GM18502 (cell line): ENCODE data around the gene NOP53.
"Not testable (repeated sequence)": the region's sequence is repeated elsewhere in the genome, so short reads cannot be mapped to it uniquely, and the experiment has no call there.

Experiments
- ATAC-seq: cut with Tn5 transposase; IDR thresholded peaks from one replicate; pipeline ENCODE4 v1.9.1; 2021; ENCODE audit warnings: mild to moderate bottlenecking; ENCODE audit not compliant: unreplicated experiment, poor library complexity

Gene NOP53

DNA sequence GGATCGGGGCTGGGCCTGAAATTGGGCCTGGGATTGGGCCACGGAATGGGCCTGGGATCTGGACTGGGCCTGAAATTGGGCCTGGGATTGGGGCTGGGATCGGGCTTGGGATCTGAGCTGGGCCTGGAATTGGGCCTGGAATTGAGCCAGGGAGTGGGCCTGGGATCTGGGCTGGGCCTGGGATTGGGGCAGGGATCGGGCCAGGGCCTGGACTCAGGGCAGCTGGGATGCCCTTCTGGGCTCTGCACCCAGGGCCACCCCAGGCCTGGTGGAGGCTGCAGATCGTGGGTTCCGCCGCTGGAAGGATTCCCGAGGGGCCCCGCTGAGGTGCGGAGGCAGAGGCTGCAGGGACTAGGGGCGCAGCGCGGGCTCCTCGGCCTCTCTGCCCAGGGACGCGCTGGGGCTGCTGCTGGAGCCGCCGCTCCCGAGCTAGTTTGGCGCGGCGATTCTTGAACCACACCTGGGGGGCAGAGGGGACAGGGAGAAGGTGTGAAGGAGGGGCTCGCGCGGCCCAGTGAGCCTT lies 57.2 kb downstream of the NOP53 start:
- no peak for ATAC-seq

- ATAC-seq, result not testable (repeated sequence)
Measured at GRCh38 chr19:47803148-47803547, 57.8 kb downstream of the NOP53 start.

DNA sequence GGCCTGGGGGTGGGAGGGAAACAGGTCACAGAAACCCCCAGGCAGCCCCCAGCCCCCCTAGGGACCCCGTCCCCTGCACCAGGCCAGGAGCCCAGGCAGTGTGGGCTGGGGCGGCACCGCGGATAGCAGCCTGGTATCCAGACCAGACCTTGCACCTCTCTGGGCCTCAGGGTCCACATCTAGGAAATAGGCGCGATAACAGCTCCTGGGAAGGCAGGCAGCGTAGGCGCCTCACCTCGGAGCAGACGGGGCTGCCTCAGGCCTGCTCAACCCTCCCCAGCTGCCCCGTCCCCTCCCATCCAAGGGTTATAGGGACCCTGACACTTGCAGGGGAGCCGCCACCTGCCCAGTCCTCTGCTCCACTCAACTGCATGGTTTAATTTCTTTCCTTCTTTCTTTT lies 58.3 kb downstream of the NOP53 start:
- ATAC-seq, result not testable (repeated sequence)

GRCh38 chr19:47804451-47804850 lies 59.1 kb downstream of the NOP53 start, which contains the start of gene TPRX1:
Gene TPRX1, minus strand, starts transcription at chr19:47804551. Its CDS starts 12 bp downstream, at chr19:47804539.
- ATAC-seq, result not testable (repeated sequence)

- ATAC-seq, result no peak
Measured at GRCh38 chr19:47805313-47805712, 60.0 kb downstream of the NOP53 start.

DNA sequence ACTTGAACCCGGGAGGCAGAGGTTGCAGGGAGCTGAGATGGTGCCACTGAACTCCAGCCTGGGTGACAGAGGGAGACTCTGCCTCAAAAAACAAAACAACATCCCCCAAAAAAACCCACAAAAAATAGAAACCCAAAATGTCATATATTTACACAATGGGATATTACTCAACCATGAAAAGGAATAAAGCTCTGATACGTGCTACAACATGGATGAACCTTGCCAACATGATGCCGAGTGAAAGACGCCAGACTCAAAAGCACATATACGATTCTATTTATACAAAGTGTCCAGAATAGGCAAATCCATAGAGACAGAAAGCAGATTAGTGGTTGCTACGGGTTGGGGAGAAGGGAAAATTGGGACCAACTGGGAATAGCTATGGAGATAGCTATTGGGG lies 61.1 kb downstream of the NOP53 start:
- no peak for ATAC-seq
